Endothelial cell (in vitro differentiated cells): ENCODE results near the gene AAK1. TPM values are rescaled to one million over a fixed set of nuclear protein-coding genes. Genes with fewer than 3 reads are reported as not detected.

Experiments
- DNase-seq: peaks from one replicate; pipeline ENCODE4 v3.0.0; 2021; ENCODE audit warnings: low spot score
- H3K27ac Mint-ChIP-seq: one replicate; pipeline ENCODE4 v1.8.0; 2021; ENCODE audit warnings: mixed read lengths, inconsistent platforms; ENCODE audit not compliant: unreplicated experiment
- H3K27me3 Mint-ChIP-seq: one replicate; pipeline ENCODE4 v1.8.0; 2021; ENCODE audit warnings: mild to moderate bottlenecking, moderate library complexity, mixed read lengths, inconsistent platforms; ENCODE audit not compliant: unreplicated experiment
- H3K36me3 Mint-ChIP-seq: one replicate; pipeline ENCODE4 v1.8.0; 2021; ENCODE audit warnings: mild to moderate bottlenecking, low read depth, mixed read lengths, inconsistent platforms; ENCODE audit not compliant: unreplicated experiment
- H3K4me1 Mint-ChIP-seq: one replicate; pipeline ENCODE4 v1.8.0; 2021; ENCODE audit warnings: mild to moderate bottlenecking, mixed read lengths, inconsistent platforms; ENCODE audit not compliant: unreplicated experiment
- H3K4me3 Mint-ChIP-seq: one replicate; pipeline ENCODE4 v1.8.0; 2021; ENCODE audit warnings: mild to moderate bottlenecking, mixed read lengths, inconsistent platforms; ENCODE audit not compliant: unreplicated experiment
- H3K9me3 Mint-ChIP-seq: one replicate; pipeline ENCODE4 v1.8.0; 2021; ENCODE audit warnings: mixed read lengths, inconsistent platforms; ENCODE audit not compliant: unreplicated experiment
- CTCF ChIP-seq: fragments of 200-600 bp; sonication (generic); IDR thresholded peaks from one replicate; pipeline ENCODE4 v1.5.0; 2021; ENCODE audit warnings: antibody characterized with exemption; ENCODE audit not compliant: unreplicated experiment
- total RNA-seq: library from RNA; stranded (reverse); fragmentation: NEBNext Ultra II Directional; extraction: Animal tissue kit (Norgen Biotek cat#: 25700); gene quantifications from one replicate; pipeline ENCODE4 v1.2.1, GENCODE V29; 2021; ENCODE audit not compliant: unreplicated experiment

The AAK1 gene
- total RNA-seq, 1 donor from 2014 or later, result 144 TPM

DNA sequence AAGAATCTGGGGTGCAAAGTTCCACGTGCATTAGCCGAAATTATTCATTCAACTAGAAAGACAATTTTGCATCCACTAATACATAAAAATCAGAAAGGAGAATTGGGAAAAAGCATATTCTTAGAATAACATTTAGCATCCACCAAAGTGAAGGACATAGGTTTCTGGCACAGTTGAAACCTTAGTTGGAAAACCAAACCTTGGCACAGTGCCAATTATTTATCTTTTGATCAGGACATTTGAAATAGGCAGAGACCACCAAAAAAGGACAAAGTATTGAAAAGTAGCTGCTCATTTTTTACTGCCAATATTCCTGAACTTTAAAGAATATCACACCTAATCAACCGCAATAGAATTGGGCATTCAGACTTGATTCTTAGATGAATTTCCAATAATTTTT, 180.8 kb downstream of the AAK1 start:
- no peak overlapping the region for H3K4me3 Mint-ChIP-seq
- peaks cover 2% of the 10 kb centered on the region for H3K27me3 Mint-ChIP-seq
- peaks cover 40% of the 10 kb centered on the region for H3K36me3 Mint-ChIP-seq
- no peak overlapping the region for H3K27ac Mint-ChIP-seq
- DNase-seq, result no peak
- TF ChIP-seq CTCF, result no peak
- no peaks in the 10 kb centered on the region for H3K9me3 Mint-ChIP-seq
- peaks cover 5% of the 10 kb centered on the region for H3K4me1 Mint-ChIP-seq

GRCh38 chr2:69461404-69461803, 182.1 kb downstream of the AAK1 start:
- Mint-ChIP-seq H3K9me3 (no peaks in the 10 kb centered on the region), H3K36me3 (peaks cover 28% of the 10 kb centered on the region), H3K4me3 (no peak overlapping the region), H3K4me1 (peaks cover 5% of the 10 kb centered on the region), H3K27me3 (peaks cover 2% of the 10 kb centered on the region), H3K27ac (no peak overlapping the region)
- DNase-seq, result no peak
- no peak for TF ChIP-seq CTCF

DNA sequence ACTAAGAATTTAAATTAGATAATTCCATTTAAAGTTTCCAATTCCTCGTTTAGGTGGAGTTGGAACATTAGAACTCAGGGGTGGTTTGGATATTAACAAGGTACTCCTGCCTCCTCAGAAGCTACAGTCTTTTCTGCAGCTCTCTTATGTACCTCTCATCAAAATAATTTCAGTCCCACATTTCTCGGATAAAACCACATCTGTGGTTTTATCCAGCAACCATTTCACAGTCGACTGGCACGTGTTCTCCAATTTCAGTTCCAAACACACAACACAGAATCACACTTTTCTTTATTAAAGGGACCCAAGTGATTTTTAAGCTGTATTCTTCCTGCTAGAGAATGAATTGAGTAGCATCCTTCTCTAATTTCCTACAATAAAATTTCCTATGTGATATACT, 183.6 kb downstream of the AAK1 start:
- Mint-ChIP-seq H3K27ac (no peak overlapping the region), H3K27me3 (peaks cover under 1% of the 10 kb centered on the region), H3K4me3 (no peak overlapping the region), H3K36me3 (peaks cover 14% of the 10 kb centered on the region), H3K9me3 (no peaks in the 10 kb centered on the region), H3K4me1 (peaks cover 5% of the 10 kb centered on the region)
- DNase-seq, result no peak
- no peak for TF ChIP-seq CTCF

DNA sequence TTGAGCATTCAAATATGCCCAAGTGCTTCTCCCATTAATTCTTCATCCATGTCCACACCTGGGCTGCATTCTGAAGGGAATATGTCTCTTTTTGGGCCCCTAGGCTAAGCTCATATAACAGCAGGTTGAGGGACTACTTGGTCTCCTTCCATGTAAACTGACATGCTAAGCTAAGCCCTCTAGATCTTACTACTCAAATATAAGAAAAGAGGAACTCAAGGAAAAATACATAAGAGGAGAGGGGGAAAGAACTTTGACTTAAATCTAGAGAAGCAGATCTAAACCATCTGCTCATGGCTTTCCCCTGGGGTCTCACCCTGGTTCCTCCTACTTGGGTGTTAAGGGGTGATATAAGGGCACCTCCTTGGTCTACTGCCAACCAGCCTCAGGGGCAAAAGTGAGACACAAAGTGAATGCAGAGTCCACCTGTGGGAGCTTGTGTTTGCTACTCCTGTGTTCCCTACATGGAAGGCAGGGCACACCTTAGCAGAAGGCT, 186.5 kb downstream of the AAK1 start:
- Mint-ChIP-seq H3K4me3 (no peak overlapping the region), H3K36me3 (peaks cover 3% of the 10 kb centered on the region), H3K27ac (no peak overlapping the region), H3K4me1 (peaks cover 10% of the 10 kb centered on the region), H3K9me3 (no peaks in the 10 kb centered on the region), H3K27me3 (no peaks in the 10 kb centered on the region)
- no peak for TF ChIP-seq CTCF
- DNase-seq, result no peak

DNA sequence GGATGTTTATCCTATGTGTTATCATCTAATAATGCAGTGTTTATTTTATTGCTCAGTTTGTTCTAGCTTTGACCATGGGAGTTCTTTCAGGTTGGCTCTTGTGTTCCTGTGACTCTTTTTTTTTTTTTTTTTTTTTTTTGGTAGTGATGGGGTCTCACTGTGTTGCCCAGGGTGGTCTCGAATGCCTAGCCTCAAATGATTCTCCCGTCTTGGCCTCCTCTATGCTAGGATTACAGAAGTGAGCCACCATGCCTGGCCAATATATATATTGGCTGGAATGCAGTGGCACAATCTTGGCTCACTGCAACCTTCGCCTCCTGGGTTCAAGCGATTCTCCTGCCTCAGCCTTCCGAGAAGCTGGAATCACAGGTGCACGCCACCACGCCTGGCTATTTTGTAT, 187.4 kb downstream of the AAK1 start:
- Mint-ChIP-seq H3K36me3 (no peaks in the 10 kb centered on the region), H3K4me3 (no peak overlapping the region), H3K27ac (no peak overlapping the region), H3K4me1 (peaks cover 10% of the 10 kb centered on the region), H3K9me3 (no peaks in the 10 kb centered on the region), H3K27me3 (no peaks in the 10 kb centered on the region)
- DNase-seq, result no peak
- no peak for TF ChIP-seq CTCF
